Inferior parietal cortex (tissue), 1 donor: ENCODE data around the gene PGF.

Experiments
- DNase-seq: peaks from one replicate; pipeline ENCODE4 v3.0.0-alpha.2; 2016; ENCODE audit errors: extremely low spot score

Gene PGF

GRCh38 chr14:74898694-74899093 lies 56.7 kb downstream of the PGF start:
- DNase-seq: no peak

- no peak for DNase-seq
These were observed 57.3 kb downstream of the PGF start for GRCh38 chr14:74898083-74898482.

GRCh38 chr14:74897642-74898041 lies 57.8 kb downstream of the PGF start:
- DNase-seq: no peak

GRCh38 chr14:74896400-74896799 lies 59.0 kb downstream of the PGF start:
- no peak for DNase-seq

GRCh38 chr14:74893614-74894091 lies 61.7 kb downstream of the PGF start:
- no peak for DNase-seq

- no peak for DNase-seq
These were observed 62.7 kb downstream of the PGF start for GRCh38 chr14:74892745-74893144.

GRCh38 chr14:74891870-74892269 lies 63.5 kb downstream of the PGF start:
- no peak for DNase-seq
